MM.1S (cell line): ENCODE measurements around the gene JUND.

Experiments used
- EZH2 ChIP-seq: fragments of 300-600 bp; sonication (generic); optimal IDR thresholded peaks from 2 replicates; pipeline ENCODE3; 2017; ENCODE audit warnings: low read depth, mild to moderate bottlenecking, antibody characterized with exemption, low read length, mixed read lengths
- EZH2phosphoT487 ChIP-seq: fragments of 300-600 bp; sonication (generic); IDR thresholded peaks from 2 replicates; pipeline ENCODE4 v1.6.1; 2018; ENCODE audit warnings: antibody characterized with exemption, low read length

- TF ChIP-seq EZH2phosphoT487, result no peak
- no peak for TF ChIP-seq EZH2
Observed at GRCh38 chr19:18234194-18234593, 47.2 kb downstream of the JUND start.
